Measurements from ENCODE around the gene SCFD2. TPM values are rescaled to one million over a fixed set of nuclear protein-coding genes. Genes with fewer than 3 reads are reported as not detected.

Gene SCFD2
- total RNA-seq, 1 donor from 2014 or later, result 16.2 TPM

DNA sequence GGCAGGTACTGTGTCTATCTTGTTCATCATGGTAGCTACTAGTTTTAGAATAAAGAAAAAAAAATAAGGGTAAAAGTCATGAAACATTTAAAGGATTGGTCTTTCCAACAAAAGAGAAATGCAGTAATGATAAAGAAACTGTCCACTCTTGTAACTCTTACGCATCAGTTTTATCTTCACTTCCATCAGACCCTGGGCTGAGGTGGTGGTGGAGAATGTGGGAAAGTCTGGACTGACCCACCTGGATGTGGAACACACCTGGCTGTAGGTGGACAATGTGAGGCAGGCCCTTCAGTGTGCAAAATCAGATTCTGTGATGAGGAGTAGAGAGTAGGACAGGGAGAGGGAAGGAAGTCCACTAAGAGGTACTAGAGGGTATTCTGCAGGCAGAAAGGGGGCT, 375.2 kb downstream of the SCFD2 start:
- H3K36me3 ChIP-seq (ENCODE audit: control insufficient read depth in 3 of 3, insufficient read depth in 3 of 3, low read length in 3 of 3), result no peaks in the 10 kb centered on the region

DNA sequence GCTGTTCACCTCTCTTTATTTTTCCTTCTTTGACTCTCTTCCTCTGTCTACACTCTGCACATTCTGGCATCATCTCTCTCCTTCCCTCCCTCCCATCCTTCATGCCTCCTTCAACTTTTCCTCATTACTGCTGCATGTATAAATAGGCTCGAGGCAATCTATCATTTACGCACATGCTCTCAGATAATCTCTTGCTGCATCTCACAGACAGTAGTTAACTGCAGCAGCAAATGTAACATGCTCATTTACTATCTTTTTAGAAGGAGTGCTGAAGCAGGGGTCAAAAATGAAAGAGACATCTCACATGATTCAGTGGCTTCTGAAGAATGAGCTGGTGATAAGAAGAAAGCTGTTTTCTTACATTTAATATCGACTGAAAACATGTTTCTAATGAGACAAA, 376.0 kb downstream of the SCFD2 start:
- no peak overlapping the region for H3K4me3 ChIP-seq (ENCODE audit: low read length in 3 of 3)
- H3K27ac ChIP-seq (ENCODE audit: low read depth, low read length), result no peak overlapping the region
- H3K4me1 ChIP-seq (ENCODE audit: control insufficient read depth in 3 of 3, insufficient read depth in 3 of 3, low read length in 3 of 3), result peaks cover 0 to 5% (median 4%) of the 10 kb centered on the region in 3 donors
- H3K27me3 ChIP-seq (ENCODE audit: control insufficient read depth in 3 of 3, insufficient read depth in 3 of 3, low read length in 3 of 3), result no peaks in the 10 kb centered on the region
- no peak overlapping the region for H3K9ac ChIP-seq (ENCODE audit: low read depth in 1 of 3, low read length in 3 of 3)
- no peaks in the 10 kb centered on the region for H3K36me3 ChIP-seq (ENCODE audit: control insufficient read depth in 3 of 3, insufficient read depth in 3 of 3, low read length in 3 of 3)
- H3K9me3 ChIP-seq (ENCODE audit: control insufficient read depth in 3 of 3, low read length in 3 of 3), result no peaks in the 10 kb centered on the region

More for the DNA sequence above, 375.2 kb downstream of the SCFD2 start:
- Histone ChIP-seq H3K27ac (ENCODE audit: low read depth, low read length) (no peak overlapping the region), H3K27me3 (ENCODE audit: control insufficient read depth in 3 of 3, insufficient read depth in 3 of 3, low read length in 3 of 3) (no peaks in the 10 kb centered on the region), H3K4me3 (ENCODE audit: low read length in 3 of 3) (no peak overlapping the region), H3K9me3 (ENCODE audit: control insufficient read depth in 3 of 3, low read length in 3 of 3) (no peaks in the 10 kb centered on the region), H3K4me1 (ENCODE audit: control insufficient read depth in 3 of 3, insufficient read depth in 3 of 3, low read length in 3 of 3) (peaks cover 0 to 6% (median 4%) of the 10 kb centered on the region in 3 donors), H3K9ac (ENCODE audit: low read depth in 1 of 3, low read length in 3 of 3) (no peak overlapping the region)

DNA sequence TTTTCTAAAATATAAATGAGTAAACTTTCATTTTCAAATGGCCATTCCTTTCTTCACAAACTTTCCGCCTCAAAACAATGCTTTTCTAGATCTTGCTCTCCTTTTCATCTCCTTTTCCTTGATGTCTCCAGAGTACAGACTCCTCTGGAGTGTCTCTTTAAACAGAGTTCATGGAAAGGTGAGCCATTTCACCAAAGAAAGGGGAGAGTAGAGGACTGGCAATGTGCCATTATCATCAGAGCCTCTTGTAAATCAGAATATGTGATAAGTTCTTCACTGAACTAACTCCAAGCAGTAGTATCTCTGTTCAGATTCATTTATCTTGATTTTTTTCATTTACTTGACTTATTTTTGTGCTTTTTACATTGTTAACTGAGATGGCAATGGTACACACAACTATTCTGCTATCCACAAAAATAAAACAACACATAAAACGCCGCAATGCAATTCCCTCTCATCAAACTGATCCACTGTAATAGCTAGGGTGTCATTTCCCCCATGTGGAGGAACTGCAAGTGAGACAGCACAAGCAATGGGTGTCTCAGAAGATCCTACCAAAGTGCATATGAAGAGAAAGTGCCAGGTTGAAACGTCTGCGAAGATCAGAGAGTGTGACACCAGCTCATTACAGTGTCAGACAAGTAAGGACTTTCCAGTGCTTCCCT, 378.3 kb downstream of the SCFD2 start:
- Histone ChIP-seq H3K9me3 (ENCODE audit: control insufficient read depth in 3 of 3, low read length in 3 of 3) (no peaks in the 10 kb centered on the region), H3K9ac (ENCODE audit: low read depth in 1 of 3, low read length in 3 of 3) (no peak overlapping the region), H3K4me1 (ENCODE audit: control insufficient read depth in 3 of 3, insufficient read depth in 3 of 3, low read length in 3 of 3) (no peaks in the 10 kb centered on the region), H3K36me3 (ENCODE audit: control insufficient read depth in 3 of 3, insufficient read depth in 3 of 3, low read length in 3 of 3) (no peaks in the 10 kb centered on the region), H3K4me3 (ENCODE audit: low read length in 3 of 3) (no peak overlapping the region), H3K27ac (ENCODE audit: low read depth, low read length) (no peak overlapping the region), H3K27me3 (ENCODE audit: control insufficient read depth in 3 of 3, insufficient read depth in 3 of 3, low read length in 3 of 3) (no peaks in the 10 kb centered on the region)

DNA sequence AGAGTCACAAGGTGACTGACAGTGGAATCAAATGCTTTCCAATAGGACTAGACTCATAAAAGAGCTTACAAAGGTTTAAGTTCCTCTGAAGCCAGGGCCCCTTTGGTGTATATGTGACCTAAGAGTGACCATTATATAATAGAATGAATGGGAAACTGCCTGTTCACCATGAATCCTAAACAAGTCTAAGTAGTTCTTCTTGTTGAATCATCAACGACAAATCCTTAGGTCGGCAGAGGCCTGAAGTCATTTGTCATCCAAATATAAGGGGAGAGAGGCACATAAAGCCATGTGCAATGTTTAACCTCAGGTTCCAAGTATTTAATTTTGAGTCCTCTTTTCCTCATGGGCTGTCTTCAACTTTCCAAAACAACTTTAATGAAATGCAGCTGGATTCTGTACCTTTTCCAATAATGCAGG, 381.4 kb downstream of the SCFD2 start:
- Histone ChIP-seq H3K27me3 (ENCODE audit: control insufficient read depth in 3 of 3, insufficient read depth in 3 of 3, low read length in 3 of 3) (no peaks in the 10 kb centered on the region), H3K4me1 (ENCODE audit: control insufficient read depth in 3 of 3, insufficient read depth in 3 of 3, low read length in 3 of 3) (no peaks in the 10 kb centered on the region), H3K4me3 (ENCODE audit: low read length in 3 of 3) (no peak overlapping the region), H3K9ac (ENCODE audit: low read depth in 1 of 3, low read length in 3 of 3) (no peak overlapping the region), H3K9me3 (ENCODE audit: control insufficient read depth in 3 of 3, low read length in 3 of 3) (no peaks in the 10 kb centered on the region), H3K36me3 (ENCODE audit: control insufficient read depth in 3 of 3, insufficient read depth in 3 of 3, low read length in 3 of 3) (no peaks in the 10 kb centered on the region), H3K27ac (ENCODE audit: low read depth, low read length) (no peak overlapping the region)

DNA sequence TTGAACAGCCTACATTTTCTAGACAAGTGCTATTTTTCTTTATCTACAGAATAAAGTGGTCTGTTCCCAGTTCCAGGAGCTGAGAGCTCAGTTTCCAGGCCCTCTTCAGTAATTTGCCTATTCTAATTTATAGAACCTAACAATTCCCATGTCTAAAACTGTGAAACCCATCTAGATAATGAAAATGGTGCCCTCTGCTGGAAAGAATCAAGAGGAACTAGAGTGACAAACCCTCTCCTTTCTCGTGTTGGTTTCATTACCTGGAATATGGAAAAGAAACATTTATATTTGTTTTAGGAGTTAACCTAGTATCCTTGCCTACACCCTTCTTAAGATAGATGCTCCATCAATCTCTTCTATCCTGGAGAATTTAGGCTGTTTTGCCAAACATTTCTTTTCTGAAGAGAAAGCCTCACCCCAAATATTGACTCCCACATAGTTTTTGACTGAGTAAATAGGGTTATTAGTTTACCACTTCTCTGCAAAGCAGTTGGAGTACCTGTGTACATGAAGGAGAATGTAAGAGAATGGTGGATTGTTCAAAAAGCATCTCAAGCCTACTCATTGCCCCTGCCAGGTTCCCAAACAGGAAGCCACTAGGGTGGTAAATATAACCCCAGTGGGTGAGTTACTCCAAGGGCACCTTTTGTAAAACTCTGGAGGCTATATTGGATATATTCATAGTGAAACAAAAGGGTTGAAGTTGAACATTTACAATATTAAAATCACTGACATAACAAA, 382.1 kb downstream of the SCFD2 start:
- Histone ChIP-seq H3K4me3 (ENCODE audit: low read length in 3 of 3) (no peak overlapping the region), H3K27me3 (ENCODE audit: control insufficient read depth in 3 of 3, insufficient read depth in 3 of 3, low read length in 3 of 3) (no peaks in the 10 kb centered on the region), H3K36me3 (ENCODE audit: control insufficient read depth in 3 of 3, insufficient read depth in 3 of 3, low read length in 3 of 3) (no peaks in the 10 kb centered on the region), H3K9me3 (ENCODE audit: control insufficient read depth in 3 of 3, low read length in 3 of 3) (no peaks in the 10 kb centered on the region), H3K9ac (ENCODE audit: low read depth in 1 of 3, low read length in 3 of 3) (peak overlapping the region in 1 of 3 donors; percentile 43), H3K27ac (ENCODE audit: low read depth, low read length) (no peak overlapping the region), H3K4me1 (ENCODE audit: control insufficient read depth in 3 of 3, insufficient read depth in 3 of 3, low read length in 3 of 3) (no peaks in the 10 kb centered on the region)

DNA sequence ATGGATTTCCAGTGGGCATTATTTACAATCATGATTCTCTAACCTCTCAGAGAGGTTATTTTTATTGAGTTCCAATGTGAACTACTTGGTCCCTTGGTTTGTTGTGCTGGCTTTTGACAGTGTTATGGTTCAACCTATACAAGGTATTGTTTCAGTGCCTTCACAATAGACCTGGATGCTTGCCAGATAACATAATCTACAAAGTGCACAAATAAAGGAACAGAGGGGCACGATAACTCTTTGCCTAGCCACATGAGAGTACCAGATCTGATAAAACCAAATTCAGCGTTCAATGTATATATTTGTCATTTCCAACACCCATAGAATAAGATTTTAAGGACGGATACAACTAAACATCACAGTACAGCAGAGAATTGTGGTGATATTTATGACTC, 382.9 kb downstream of the SCFD2 start:
- H3K4me3 ChIP-seq (ENCODE audit: low read length in 3 of 3), result no peak overlapping the region

DNA sequence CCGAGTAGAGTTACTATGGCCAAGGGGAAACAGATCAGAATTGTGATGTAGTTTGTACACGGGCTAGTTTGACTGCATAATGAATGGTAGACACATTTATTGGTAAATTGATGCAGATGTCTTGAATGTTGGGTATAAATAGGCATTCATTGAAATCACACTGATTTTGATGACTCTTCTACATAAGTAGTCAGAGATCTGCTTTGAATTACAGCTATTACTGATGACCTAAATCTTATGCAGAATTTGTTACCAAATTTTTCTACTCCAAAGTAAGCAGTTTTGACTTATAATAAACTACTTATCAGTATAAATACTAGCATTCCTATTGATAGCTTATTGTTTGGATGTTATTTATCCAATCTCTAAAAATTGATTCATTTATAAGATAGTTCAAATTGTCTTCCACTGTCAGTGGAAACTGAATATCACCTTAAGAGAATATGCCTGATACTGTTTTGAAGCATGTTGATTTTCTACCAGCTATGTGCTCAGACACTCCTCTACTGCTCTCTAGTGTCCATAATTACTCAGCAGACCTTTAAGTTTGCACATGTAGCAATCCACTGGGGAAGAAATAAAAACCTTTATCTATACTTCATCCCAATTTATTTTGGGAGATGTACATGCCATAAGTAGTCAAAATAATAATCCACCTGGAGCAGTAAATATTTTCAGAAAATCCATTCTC, 383.5 kb downstream of the SCFD2 start:
- Histone ChIP-seq H3K27me3 (ENCODE audit: control insufficient read depth in 3 of 3, insufficient read depth in 3 of 3, low read length in 3 of 3) (no peaks in the 10 kb centered on the region), H3K4me3 (ENCODE audit: low read length in 3 of 3) (no peak overlapping the region), H3K36me3 (ENCODE audit: control insufficient read depth in 3 of 3, insufficient read depth in 3 of 3, low read length in 3 of 3) (no peaks in the 10 kb centered on the region), H3K4me1 (ENCODE audit: control insufficient read depth in 3 of 3, insufficient read depth in 3 of 3, low read length in 3 of 3) (no peaks in the 10 kb centered on the region), H3K9ac (ENCODE audit: low read depth in 1 of 3, low read length in 3 of 3) (no peak overlapping the region), H3K27ac (ENCODE audit: low read depth, low read length) (no peak overlapping the region), H3K9me3 (ENCODE audit: control insufficient read depth in 3 of 3, low read length in 3 of 3) (no peaks in the 10 kb centered on the region)

More for the DNA sequence above, 382.9 kb downstream of the SCFD2 start:
- H3K27me3 ChIP-seq (ENCODE audit: control insufficient read depth in 3 of 3, insufficient read depth in 3 of 3, low read length in 3 of 3), result no peaks in the 10 kb centered on the region
- H3K27ac ChIP-seq (ENCODE audit: low read depth, low read length), result no peak overlapping the region
- no peak overlapping the region for H3K9ac ChIP-seq (ENCODE audit: low read depth in 1 of 3, low read length in 3 of 3)
- H3K4me1 ChIP-seq (ENCODE audit: control insufficient read depth in 3 of 3, insufficient read depth in 3 of 3, low read length in 3 of 3), result no peaks in the 10 kb centered on the region
- no peaks in the 10 kb centered on the region for H3K36me3 ChIP-seq (ENCODE audit: control insufficient read depth in 3 of 3, insufficient read depth in 3 of 3, low read length in 3 of 3)
- no peaks in the 10 kb centered on the region for H3K9me3 ChIP-seq (ENCODE audit: control insufficient read depth in 3 of 3, low read length in 3 of 3)

DNA sequence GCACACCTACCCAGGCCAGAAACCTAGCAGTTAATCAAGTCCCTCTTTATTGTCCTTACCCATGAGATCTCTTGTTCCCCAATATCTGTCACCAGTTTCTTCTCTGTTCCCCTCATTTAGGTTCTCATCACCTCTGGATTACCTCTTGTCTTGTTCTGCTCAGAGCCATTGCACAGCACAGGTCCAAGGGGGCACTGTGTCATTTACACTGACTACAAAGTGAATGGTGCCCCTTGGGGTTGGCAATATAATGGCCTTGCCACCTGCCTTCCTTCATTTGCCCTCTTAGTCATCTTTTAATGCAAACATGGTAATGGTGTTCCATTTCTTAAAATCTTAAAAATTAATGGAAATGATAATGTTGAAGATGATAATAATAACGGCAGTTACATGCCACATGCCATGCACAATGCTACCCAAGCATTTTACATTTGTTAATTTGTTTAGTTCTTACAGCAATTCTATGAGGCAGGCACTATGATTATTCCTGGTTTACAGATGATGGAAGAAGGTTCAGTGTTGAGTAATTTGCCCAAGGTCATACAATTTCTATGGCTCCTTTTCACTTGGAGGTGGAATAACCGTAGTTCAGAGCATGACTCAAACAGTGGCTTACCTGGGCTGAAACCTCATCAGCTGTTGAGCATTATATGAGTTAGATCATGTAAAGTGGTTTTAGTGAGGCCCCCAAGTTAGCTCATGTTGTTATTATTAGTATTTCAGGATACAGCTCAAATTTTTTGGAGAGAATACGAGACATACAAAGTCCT, 385.9 kb downstream of the SCFD2 start:
- Histone ChIP-seq H3K27me3 (ENCODE audit: control insufficient read depth in 3 of 3, insufficient read depth in 3 of 3, low read length in 3 of 3) (no peaks in the 10 kb centered on the region), H3K4me3 (ENCODE audit: low read length in 3 of 3) (no peak overlapping the region), H3K27ac (ENCODE audit: low read depth, low read length) (no peak overlapping the region), H3K9me3 (ENCODE audit: control insufficient read depth in 3 of 3, low read length in 3 of 3) (no peaks in the 10 kb centered on the region), H3K9ac (ENCODE audit: low read depth in 1 of 3, low read length in 3 of 3) (no peak overlapping the region), H3K36me3 (ENCODE audit: control insufficient read depth in 3 of 3, insufficient read depth in 3 of 3, low read length in 3 of 3) (no peaks in the 10 kb centered on the region), H3K4me1 (ENCODE audit: control insufficient read depth in 3 of 3, insufficient read depth in 3 of 3, low read length in 3 of 3) (no peaks in the 10 kb centered on the region)

DNA sequence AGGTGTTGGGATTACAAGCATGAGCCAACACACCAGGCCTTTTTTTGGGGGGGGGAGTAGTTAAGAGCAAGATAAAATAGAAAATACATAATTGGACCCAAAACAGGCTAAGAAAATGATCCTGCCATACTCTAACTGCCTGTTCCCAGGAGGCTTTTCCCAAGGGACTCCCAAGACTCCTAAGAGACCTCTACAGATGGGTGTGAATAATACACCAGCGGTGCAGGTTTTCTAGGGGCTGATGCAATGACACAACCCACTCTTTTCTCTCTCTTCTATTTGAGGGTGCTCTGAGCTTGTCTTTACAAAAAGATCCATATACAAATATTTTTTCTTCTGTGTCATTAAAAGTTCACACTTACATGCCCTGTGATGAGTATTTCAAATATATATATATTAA, 386.8 kb downstream of the SCFD2 start:
- Histone ChIP-seq H3K36me3 (ENCODE audit: control insufficient read depth in 3 of 3, insufficient read depth in 3 of 3, low read length in 3 of 3) (no peaks in the 10 kb centered on the region), H3K9me3 (ENCODE audit: control insufficient read depth in 3 of 3, low read length in 3 of 3) (no peaks in the 10 kb centered on the region), H3K4me3 (ENCODE audit: low read length in 3 of 3) (no peak overlapping the region), H3K27me3 (ENCODE audit: control insufficient read depth in 3 of 3, insufficient read depth in 3 of 3, low read length in 3 of 3) (no peaks in the 10 kb centered on the region), H3K4me1 (ENCODE audit: control insufficient read depth in 3 of 3, insufficient read depth in 3 of 3, low read length in 3 of 3) (no peaks in the 10 kb centered on the region), H3K9ac (ENCODE audit: low read depth in 1 of 3, low read length in 3 of 3) (no peak overlapping the region), H3K27ac (ENCODE audit: low read depth, low read length) (no peak overlapping the region)
